HepG2 (cell line): ENCODE data around the gene EYA2. TPM values are rescaled to one million over a fixed set of nuclear protein-coding genes. Genes with fewer than 3 reads are reported as not detected.

Experiments used
- ATAC-seq: fragments of 200-7000 bp; cut with Tn5 transposase; 3 replicates; pipeline ENCODE4 v1.9.1; 2020; ENCODE audit warnings: mild to moderate bottlenecking, moderate library complexity
- BruUV-seq: library from RNA; stranded (reverse); fragments of 400-500 nt; replicated peaks from 2 replicates; lab custom pipeline; 2021; lab: Mats Ljungman, UMichigan
- CTCF ChIA-PET: fragments of 300-600 bp; formaldehyde crosslinking; extraction: SDS; loops from one replicate; lab custom pipeline; 2021; ENCODE audit warnings: low total read pairs, inconsistent platforms, low intra/inter-chr PET ratio; lab: Yijun Ruan, JAX
- POLR2A ChIA-PET: fragments of 350-600 bp; sonication (Branson Sonifier 250); formaldehyde crosslinking; loops from one replicate; lab custom pipeline; 2020; ENCODE audit warnings: antibody characterized with exemption, inconsistent platforms; lab: Yijun Ruan, JAX
- DNase-seq: peaks from one replicate; pipeline ENCODE4 v3.0.0-alpha.2; 2015; ENCODE audit warnings: low spot score
- FAIRE-seq: peaks from 3 replicates; lab custom pipeline; 2011; peaks lifted over from hg19 to GRCh38; lab: Jason Lieb, UNC
- H2AFZ ChIP-seq: one replicate; pipeline ENCODE4 v1.6.1; 2011; ENCODE audit warnings: low read length, inconsistent platforms
- H3K27ac ChIP-seq: fragments of 300-600 bp; 3 replicates; pipeline ENCODE4 v1.8.0; 2011; ENCODE audit warnings: mixed run types, mild to moderate bottlenecking, mixed read lengths, low read length, inconsistent platforms; ENCODE audit not compliant: insufficient read depth; ENCODE audit errors: extremely low read length
- H3K27me3 ChIP-seq, 2 experiments: fragments of 200-600 bp in 1 of 2; 2 replicates in 1 of 2; 3 replicates in 1 of 2; pipeline versions ENCODE4 v1.6.0 to v1.8.0; 2011; ENCODE audit warnings: low read length in 2 of 2, mild to moderate bottlenecking in 2 of 2, moderate library complexity in 2 of 2, inconsistent platforms in 1 of 2; ENCODE audit not compliant: insufficient read depth in 2 of 2, control insufficient read depth in 1 of 2
- H3K36me3 ChIP-seq, 2 experiments: fragments of 200-600 bp in 1 of 2; replicated peaks in 1 of 2; 2 replicates in 1 of 2; 3 replicates in 1 of 2; pipeline versions ENCODE4 v1.5.1 to v1.8.0; 2011; ENCODE audit warnings: low read length in 2 of 2, inconsistent platforms in 1 of 2; ENCODE audit not compliant: insufficient read depth in 2 of 2, control insufficient read depth in 1 of 2
- H3K4me1 ChIP-seq: 2 replicates; pipeline ENCODE4 v1.5.1; 2012; ENCODE audit warnings: low read length, inconsistent platforms; ENCODE audit not compliant: insufficient read depth
- H3K4me2 ChIP-seq: 2 replicates; pipeline ENCODE4 v1.6.0; 2011; ENCODE audit warnings: low read depth, low read length, inconsistent platforms
- H3K4me3 ChIP-seq, 3 experiments: fragments of 200-600 bp in 1 of 3; sonication (generic), shearing (Covaris generic) in 1 of 3; replicated peaks in 1 of 3; 2 replicates each; pipeline ENCODE4 v1.5.1; 2011 to 2016; ENCODE audit warnings: low read length in 3 of 3, inconsistent platforms in 2 of 3, low read depth in 2 of 3, mild to moderate bottlenecking in 2 of 3, control low read depth in 1 of 3, mixed read lengths in 1 of 3; ENCODE audit not compliant: insufficient read depth in 1 of 3
- H3K79me2 ChIP-seq: one replicate; pipeline ENCODE4 v1.6.1; 2011; ENCODE audit warnings: low read length, inconsistent platforms; ENCODE audit not compliant: insufficient read depth
- H3K9ac ChIP-seq: 2 replicates; pipeline ENCODE4 v1.6.0; 2011; ENCODE audit warnings: mild to moderate bottlenecking, low read depth, low read length, inconsistent platforms; ENCODE audit not compliant: insufficient read depth
- H3K9me3 ChIP-seq: 2 replicates; pipeline ENCODE4 v1.5.1; 2012; ENCODE audit warnings: mild to moderate bottlenecking, low read length
- H4K20me1 ChIP-seq: 2 replicates; pipeline ENCODE4 v1.6.0; 2011; ENCODE audit warnings: inconsistent platforms, mild to moderate bottlenecking, low read length, moderate library complexity; ENCODE audit not compliant: insufficient read depth
- MEIS1 ChIP-seq: sonication (generic); formaldehyde crosslinking; IDR thresholded peaks from 2 replicates; pipeline ENCODE4 v1.9.0; 2021; ENCODE audit warnings: mild to moderate bottlenecking, missing genetic modification reagents, moderate library complexity, borderline replicate concordance
- NFE2L1 ChIP-seq: sonication (generic); formaldehyde crosslinking; IDR thresholded peaks from 2 replicates; pipeline ENCODE4 v1.4.0; 2020; ENCODE audit warnings: missing genetic modification reagents, mild to moderate bottlenecking, borderline replicate concordance
- RBM39 ChIP-seq: fragments of 200-400 bp; formaldehyde crosslinking; IDR thresholded peaks from one replicate; pipeline ENCODE4 v1.6.1; 2018; ENCODE audit warnings: antibody characterized with exemption, mild to moderate bottlenecking, low read depth, low read length; ENCODE audit not compliant: poor library complexity, severe bottlenecking
- SIN3A ChIP-seq: IDR thresholded peaks from 2 replicates; pipeline ENCODE4 v1.6.1; 2011; ENCODE audit warnings: low read depth, mild to moderate bottlenecking, control low read depth, low read length, borderline replicate concordance
- SNAI1 ChIP-seq: sonication (generic); formaldehyde crosslinking; IDR thresholded peaks from 2 replicates; pipeline ENCODE4 v1.5.0; 2020; ENCODE audit warnings: mild to moderate bottlenecking, missing genetic modification reagents, borderline replicate concordance
- SP140L ChIP-seq: sonication (generic); formaldehyde crosslinking; IDR thresholded peaks from 2 replicates; pipeline ENCODE4 v1.4.0; 2020; ENCODE audit warnings: missing genetic modification reagents, borderline replicate concordance
- THAP8 ChIP-seq: sonication (generic); formaldehyde crosslinking; IDR thresholded peaks from 2 replicates; pipeline ENCODE4 v1.5.1; 2020; ENCODE audit warnings: missing genetic modification reagents, mild to moderate bottlenecking, borderline replicate concordance
- ZNF564 ChIP-seq: sonication (generic); formaldehyde crosslinking; IDR thresholded peaks from 2 replicates; pipeline ENCODE4 v1.8.1; 2023; ENCODE audit warnings: mild to moderate bottlenecking, missing genetic modification reagents
- ZNF597 ChIP-seq: sonication (generic); formaldehyde crosslinking; IDR thresholded peaks from 2 replicates; pipeline ENCODE4 v1.5.0; 2020; ENCODE audit warnings: missing genetic modification reagents
- ZNF777 ChIP-seq: sonication (generic); formaldehyde crosslinking; IDR thresholded peaks from 2 replicates; pipeline ENCODE4 v1.4.0; 2020; ENCODE audit warnings: missing genetic modification reagents
- ZNF839 ChIP-seq: sonication (generic); formaldehyde crosslinking; IDR thresholded peaks from 2 replicates; pipeline ENCODE4 v1.4.0; 2020; ENCODE audit warnings: missing genetic modification reagents, mild to moderate bottlenecking, borderline replicate concordance
- WGBS: methylation state at CpG from one replicate; pipeline ENCODE4 v1.1.6; 2017; ENCODE audit warnings: low lambda C conversion rate; 5-methylcytosine and 5-hydroxymethylcytosine counted together
- in situ Hi-C: cut with HindIII; loops from 2 replicates; pipeline ENCODE4 v1.10.0; 2017; ENCODE audit warnings: low pct_unique_long_range_greater_than_20kb; ENCODE audit not compliant: extremely low pct_ligation_motif_present
- intact Hi-C: fragments of 100-400 bp; cut with micrococcal nuclease; formaldehyde crosslinking; loops from one replicate; pipeline ENCODE4 v1.10.0; 2022; ENCODE audit not compliant: unreplicated experiment
- polyA plus RNA-seq, 8 experiments: library from polyadenylated mRNA; depleted of rRNA in 3 of 8; stranded (reverse) in 7 of 8; unstranded in 1 of 8; fragments of >200 nt; fragmentation: Illumina TruSeq in 4 of 8; extraction: Trizol in 4 of 8; gene quantifications; 2 replicates each; pipeline versions ENCODE4 v1.2.1 to v1.2.3, GENCODE V29; 2011 to 2016; ENCODE audit warnings: low read depth in 4 of 8, missing spikeins in 1 of 8, mixed read lengths in 1 of 8; ENCODE audit not compliant: insufficient read depth in 1 of 8
- total RNA-seq, 5 experiments: library from RNA; depleted of rRNA; stranded (reverse); fragments of >200 nt; fragmentation: Illumina TruSeq; extraction: Trizol; gene quantifications; 2 replicates each; pipeline ENCODE4 v1.2.3, GENCODE V29; 2016; ENCODE audit warnings: low read depth in 1 of 5

Gene EYA2
- total and polyA plus RNA-seq, 2 of the 13 experiments (the other 11 are each of a cell fraction or from before 2014, with no cell fraction given) = not detected

GRCh38 chr20:46938434-46938833, 43.8 kb downstream of the EYA2 start:
- Histone ChIP-seq H3K36me3 (no peaks in the 10 kb centered on the region), H3K9me3 (no peaks in the 10 kb centered on the region), H3K4me3 (no peak overlapping the region), H3K9ac (no peak overlapping the region), H3K27ac (no peak overlapping the region), H3K79me2 (no peaks in the 10 kb centered on the region), H2AFZ (no peak overlapping the region), H3K4me1 (no peaks in the 10 kb centered on the region), H3K4me2 (no peak overlapping the region), H3K27me3 (peaks cover 8 to 29% of the 10 kb centered on the region in 2 experiments; a peak in 4 of 5 replicates), H4K20me1 (no peaks in the 10 kb centered on the region)
- FAIRE-seq = no peak
- 0% methylated on average over 1 of the region's 1 CpG for WGBS
- no TSS peak for BruUV-seq
- no peak for ATAC-seq
- TF ChIP-seq ZNF564 (CRISPR knock-in tag) (no peak), THAP8 (CRISPR knock-in tag) (no peak), MEIS1 (no peak), ZNF777 (no peak), NFE2L1 (CRISPR knock-in tag) (no peak), SNAI1 (CRISPR knock-in tag) (no peak), SIN3A (no peak), ZNF597 (CRISPR knock-in tag) (no peak), ZNF839 (CRISPR knock-in tag) (no peak), SP140L (CRISPR knock-in tag) (no peak), RBM39 (no peak)
- in situ Hi-C loops (no loop called here), intact Hi-C loops (no loop called here)
- ChIA-PET POLR2A (no interaction called here), CTCF (no interaction called here)
- DNase-seq = no peak
